HG03565 (cell line): ENCODE results near the gene ADAMTS14.

Experiments used
- ATAC-seq: cut with Tn5 transposase; IDR thresholded peaks from one replicate; pipeline ENCODE4 v1.9.1; 2021; ENCODE audit warnings: mild to moderate bottlenecking, moderate library complexity; ENCODE audit not compliant: unreplicated experiment

ADAMTS14 gene

GRCh38 chr10:70674560-70675495 is 2.5 kb downstream of the ADAMTS14 start:
- no peak for ATAC-seq

GRCh38 chr10:70675496-70676161 is 3.3 kb downstream of the ADAMTS14 start:
- no peak for ATAC-seq

DNA sequence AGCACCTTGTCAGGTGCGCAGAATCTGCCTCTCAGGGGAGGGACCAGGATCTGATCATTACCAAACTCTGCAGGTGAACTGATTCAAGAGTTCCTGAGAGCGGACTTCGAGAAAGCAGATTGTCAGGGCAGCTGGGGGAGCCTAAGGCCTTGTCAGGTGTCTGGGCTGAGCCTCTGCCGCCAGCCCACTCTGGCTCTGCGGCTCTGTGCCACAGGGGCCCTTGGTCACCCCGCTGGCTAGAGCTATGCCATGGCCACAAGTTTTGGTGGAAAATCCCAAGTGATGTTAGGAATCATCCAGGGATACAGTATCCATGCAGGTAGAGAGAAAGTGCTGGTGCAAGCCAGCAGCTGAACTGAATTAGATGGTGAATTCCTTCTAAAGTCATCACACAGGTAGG is 4.2 kb downstream of the ADAMTS14 start:
- ATAC-seq: no peak

DNA sequence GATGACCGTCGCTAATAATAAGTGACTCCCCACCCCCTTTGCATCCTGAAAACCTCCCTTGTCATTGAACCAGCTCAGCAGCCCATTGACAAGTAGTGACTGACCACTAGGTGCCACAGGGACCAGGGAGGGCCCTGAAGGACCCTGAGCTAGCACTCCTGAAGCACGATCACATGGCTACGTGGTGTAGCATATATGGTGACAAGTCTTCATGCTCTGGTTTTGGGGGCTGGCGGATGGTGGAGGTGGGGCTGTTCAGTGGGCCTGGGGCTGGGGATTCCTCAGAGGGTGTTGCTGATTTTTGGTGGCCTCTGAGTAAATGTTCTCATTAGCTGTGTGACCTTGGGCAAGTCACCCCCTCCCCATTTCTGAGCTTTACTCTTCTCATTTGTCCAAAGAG is 4.7 kb downstream of the ADAMTS14 start:
- ATAC-seq: no peak

GRCh38 chr10:70677620-70678249 is 5.4 kb downstream of the ADAMTS14 start:
- ATAC-seq: no peak

- no peak for ATAC-seq
Measured at GRCh38 chr10:70678250-70678635, 5.9 kb downstream of the ADAMTS14 start.

GRCh38 chr10:70678757-70679489 is 6.6 kb downstream of the ADAMTS14 start:
- ATAC-seq: no peak

GRCh38 chr10:70679498-70679897 is 7.2 kb downstream of the ADAMTS14 start:
- no peak for ATAC-seq

DNA sequence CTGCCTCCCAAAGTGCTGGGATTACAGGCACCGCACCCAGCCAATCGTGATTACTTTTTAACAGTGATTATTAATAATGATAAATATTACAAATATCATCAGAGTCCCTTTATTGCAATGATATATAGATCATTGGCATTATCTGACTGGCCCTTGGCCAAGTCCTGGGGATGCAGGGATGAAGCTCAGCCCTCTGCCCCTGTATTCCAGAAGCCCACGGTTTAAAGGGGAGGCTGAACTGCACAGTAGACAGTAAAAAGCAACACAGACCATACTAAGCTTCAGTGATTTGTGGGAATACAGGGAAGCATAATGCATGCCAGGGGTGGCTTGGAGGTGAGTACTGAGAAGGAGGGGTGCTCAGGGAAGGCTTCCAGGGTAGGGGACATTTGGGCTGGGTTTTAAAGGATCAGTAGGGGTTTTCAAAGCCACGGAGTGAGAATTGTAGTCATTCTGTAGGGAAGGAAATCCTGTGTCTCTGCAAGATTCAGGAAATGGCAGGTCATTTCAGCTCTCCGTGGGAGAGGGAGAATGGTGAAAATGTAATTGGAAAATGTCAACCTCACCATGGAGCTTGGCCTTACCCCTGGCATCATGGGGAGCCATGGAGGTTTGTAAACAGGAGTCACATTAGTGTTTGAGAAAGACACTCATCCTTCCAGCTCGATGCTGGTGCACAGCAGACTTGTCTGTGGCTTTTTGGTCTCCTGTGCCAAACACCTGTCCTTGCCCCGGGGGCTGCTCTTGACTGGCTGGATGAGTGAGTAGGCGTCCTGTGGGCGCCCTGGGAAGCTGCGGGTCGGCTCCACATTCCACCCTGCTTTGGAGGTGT is 8.8 kb downstream of the ADAMTS14 start:
- ATAC-seq: no peak

DNA sequence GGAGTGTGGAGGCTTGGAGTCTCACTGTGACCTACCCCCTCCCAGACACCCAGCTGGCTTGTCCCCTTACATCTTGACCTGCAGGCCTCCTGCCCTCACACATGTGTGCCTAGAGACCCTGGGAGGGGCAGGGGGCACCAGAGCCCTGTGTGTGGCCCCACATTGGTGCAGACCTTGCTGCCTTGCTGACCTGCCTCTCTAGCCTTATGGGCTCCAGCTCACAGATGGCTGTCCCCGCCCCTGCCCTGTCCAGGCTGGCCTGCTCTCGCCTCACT is 9.4 kb downstream of the ADAMTS14 start:
- ATAC-seq: no peak

DNA sequence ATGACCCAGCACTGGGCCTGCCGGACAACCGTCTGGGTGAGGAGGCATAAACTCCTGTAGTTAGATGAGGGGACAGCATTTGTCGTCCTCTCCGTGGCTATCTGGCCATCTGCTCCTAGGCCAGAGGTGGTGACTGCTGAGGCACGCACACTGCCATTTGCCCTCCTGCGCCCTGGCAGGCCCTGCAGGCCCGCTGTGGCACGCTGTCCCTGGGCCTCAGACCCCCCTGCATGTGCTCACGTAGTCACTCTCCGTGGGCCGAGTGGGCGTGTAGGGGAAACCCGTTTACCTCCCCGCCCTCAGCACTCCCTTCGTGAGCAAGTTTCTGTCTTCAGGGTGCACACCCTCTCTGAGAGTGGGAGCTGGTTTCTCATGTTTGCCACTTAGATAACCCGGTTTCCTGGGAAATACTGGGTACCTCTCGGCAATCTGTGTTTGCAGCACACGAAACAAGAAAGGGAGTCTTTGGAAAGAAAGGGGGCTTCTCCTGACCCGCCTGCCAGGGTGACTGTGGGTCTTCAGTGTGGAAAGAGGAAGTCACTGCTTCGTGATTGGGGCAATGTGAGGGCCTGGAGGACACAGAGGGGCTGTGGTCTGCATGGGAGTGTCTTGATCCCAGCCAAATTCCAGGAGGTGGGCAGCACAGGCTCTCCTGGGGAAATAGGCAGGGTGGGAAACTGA is 10.8 kb downstream of the ADAMTS14 start:
- no peak for ATAC-seq

- no peak for ATAC-seq
Measured at GRCh38 chr10:70683601-70683934, 11.3 kb downstream of the ADAMTS14 start.

DNA sequence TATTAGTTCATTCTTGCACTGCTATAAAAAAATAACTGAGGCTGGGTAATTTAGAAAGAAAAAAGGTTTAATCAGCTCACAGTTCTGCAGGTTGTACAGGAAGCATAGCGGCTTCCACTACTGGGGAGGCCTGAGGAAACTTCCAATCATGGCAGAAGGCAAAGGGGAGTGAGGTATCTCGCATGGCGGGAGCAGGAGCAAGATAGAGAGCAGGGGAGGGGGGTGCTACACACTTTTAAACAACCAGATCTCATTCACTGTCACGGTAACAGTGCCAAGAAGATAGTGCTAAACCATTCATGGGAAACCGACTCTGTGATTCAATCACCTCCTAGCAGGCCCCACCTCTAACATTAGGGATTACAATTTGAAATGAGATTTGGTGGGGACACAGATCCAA is 11.6 kb downstream of the ADAMTS14 start:
- ATAC-seq: no peak

GRCh38 chr10:70684374-70684773 is 12.1 kb downstream of the ADAMTS14 start:
- ATAC-seq: no peak

DNA sequence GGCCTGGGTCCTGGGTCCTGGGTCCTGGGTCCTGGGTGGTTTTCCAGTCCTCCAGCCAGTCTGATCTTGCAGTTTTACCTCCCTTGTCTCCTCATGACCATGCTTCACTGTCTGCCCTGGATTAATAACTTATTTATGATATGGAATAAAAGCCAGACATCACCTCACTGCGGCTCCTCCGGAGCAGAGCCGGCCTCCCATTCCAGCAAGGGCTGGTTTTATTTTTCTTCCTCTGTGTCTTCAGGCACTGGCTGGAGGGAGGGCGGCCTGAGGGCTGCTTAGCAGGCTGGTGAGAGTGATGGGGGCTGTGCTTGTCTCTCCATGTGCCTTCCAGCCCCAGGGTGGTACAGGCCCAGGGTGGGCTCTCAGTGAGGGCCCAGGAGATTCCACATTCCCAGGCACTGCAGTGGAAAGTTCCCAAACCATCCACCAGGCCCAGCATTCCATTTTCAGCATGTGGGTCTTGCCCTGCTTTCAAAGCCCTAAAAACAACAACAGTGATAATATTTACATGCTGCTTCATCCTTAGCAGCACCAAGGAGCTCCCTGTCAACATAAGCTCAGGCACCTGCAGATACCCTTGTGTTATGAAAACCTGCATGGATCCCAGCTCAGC is 12.6 kb downstream of the ADAMTS14 start:
- ATAC-seq: no peak

- no peak for ATAC-seq
Measured at GRCh38 chr10:70685455-70685911, 13.2 kb downstream of the ADAMTS14 start.

DNA sequence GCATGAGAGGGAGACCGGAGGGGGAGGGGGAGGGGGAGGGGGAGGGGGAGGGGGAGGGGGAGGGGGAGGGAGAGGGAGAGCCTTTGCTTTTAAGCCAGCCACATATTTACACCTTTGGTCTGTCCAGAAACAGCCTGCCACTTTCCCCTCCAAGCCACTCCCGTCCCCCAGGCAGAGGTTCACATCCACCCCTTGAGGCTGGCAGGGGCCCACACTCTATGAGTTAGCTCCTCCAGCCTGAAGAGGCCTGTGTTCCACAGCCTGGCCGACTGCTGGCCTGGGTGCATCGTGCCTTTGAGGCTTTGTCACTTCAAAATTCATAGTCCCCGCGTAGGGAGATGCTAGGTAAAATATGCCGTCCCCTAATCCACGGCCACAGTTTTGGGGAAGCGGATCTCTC is 16.5 kb downstream of the ADAMTS14 start:
- no peak for ATAC-seq

DNA sequence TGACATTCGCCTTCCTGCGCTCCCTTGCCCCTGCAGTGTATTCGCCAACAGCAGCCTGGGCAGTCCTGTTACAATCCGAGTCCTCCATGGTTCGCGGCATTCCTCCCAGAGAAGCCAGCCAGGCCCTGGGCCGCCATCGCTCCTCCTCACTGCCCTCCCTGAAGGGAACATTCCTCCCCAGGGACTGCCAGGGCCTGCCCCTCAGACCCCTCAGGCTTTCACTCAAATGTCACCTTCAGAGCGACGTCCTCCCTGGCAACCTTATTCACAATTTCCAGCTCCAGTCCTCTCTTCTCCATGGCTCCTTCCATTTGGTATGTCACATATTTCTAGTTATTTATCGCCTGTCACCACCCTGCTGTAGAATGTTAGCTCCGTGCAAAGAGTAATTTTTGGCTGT is 17.4 kb downstream of the ADAMTS14 start:
- no peak for ATAC-seq

DNA sequence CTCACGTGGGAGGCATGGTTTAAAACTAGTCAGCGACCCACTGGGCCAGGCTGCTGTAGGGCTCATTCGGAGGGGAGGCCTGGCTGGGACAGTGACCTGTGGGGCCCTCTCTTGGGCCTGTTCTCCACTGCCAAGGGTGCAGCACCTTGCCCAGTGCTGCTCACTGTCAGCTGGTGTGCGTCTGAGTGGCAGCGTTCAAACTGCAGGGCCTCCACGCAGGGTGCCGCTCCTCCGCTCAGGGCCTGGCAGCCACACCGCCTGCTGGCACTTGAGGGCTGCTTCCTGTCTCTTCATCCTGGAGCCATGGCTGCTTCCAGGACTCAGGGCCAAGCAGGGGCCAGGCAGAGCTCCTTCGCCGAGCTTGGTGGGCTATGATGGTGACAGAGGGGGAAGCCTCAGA is 18.3 kb downstream of the ADAMTS14 start:
- no peak for ATAC-seq

GRCh38 chr10:70691611-70692010 is 19.3 kb downstream of the ADAMTS14 start:
- no peak for ATAC-seq
